HCT116 (cell line): Measurements from ENCODE around the gene SMAGP.

ENCODE experiments used
- ELF1 ChIP-seq: IDR thresholded peaks from 2 replicates; pipeline ENCODE4 v1.6.1; 2012; ENCODE audit warnings: low read depth, borderline replicate concordance
- EZH2 ChIP-seq: fragments of 200-600 bp; sonication (generic); IDR thresholded peaks from 2 replicates; pipeline ENCODE4 v1.6.1; 2017; ENCODE audit warnings: antibody characterized with exemption, mixed run types
- EZH2phosphoT487 ChIP-seq: fragments of 200-600 bp; IDR thresholded peaks from 2 replicates; pipeline ENCODE4 v1.6.1; 2018; ENCODE audit warnings: antibody characterized with exemption, borderline replicate concordance
- FOSL1 ChIP-seq: IDR thresholded peaks from 2 replicates; pipeline ENCODE4 v1.6.1; 2012; ENCODE audit warnings: low read depth
- POLR2A ChIP-seq: IDR thresholded peaks from 2 replicates; pipeline ENCODE4 v1.7.0; 2011; ENCODE audit warnings: borderline replicate concordance; ENCODE audit not compliant: insufficient read depth, insufficient read length; ENCODE audit errors: extremely low read depth
- POLR2AphosphoS5 ChIP-seq: IDR thresholded peaks from 2 replicates; pipeline ENCODE4 v1.6.1; 2011; ENCODE audit warnings: mild to moderate bottlenecking, low read depth, low read length, moderate library complexity
- SP1 ChIP-seq: IDR thresholded peaks from 2 replicates; pipeline ENCODE4 v1.6.1; 2012; ENCODE audit warnings: low read depth
- YY1 ChIP-seq: IDR thresholded peaks from 2 replicates; pipeline ENCODE4 v1.6.1; 2011; ENCODE audit warnings: low read length, low read depth, moderate library complexity, mild to moderate bottlenecking; ENCODE audit not compliant: insufficient replicate concordance; ENCODE audit errors: extremely low read depth
- ZFX ChIP-seq: fragments of 450-650 bp; IDR thresholded peaks from 2 replicates; pipeline ENCODE4 v1.6.1; 2017
- TF ChIP-seq, protein P1 (sequence below), 3 experiments: fragments of 200-600 bp in 1 of 3; sonication (generic) in 1 of 3; IDR thresholded peaks in 2 of 3; conservative IDR thresholded peaks in 1 of 3; 2 replicates each; pipeline ENCODE4 v1.5.1; 2012 to 2017; ENCODE audit warnings: low read depth in 2 of 3, low read length in 2 of 3, antibody characterized with exemption in 1 of 3, borderline replicate concordance in 1 of 3, control low read depth in 1 of 3, mild to moderate bottlenecking in 1 of 3, mixed read lengths in 1 of 3, mixed run types in 1 of 3, moderate library complexity in 1 of 3; ENCODE audit not compliant: insufficient read depth in 1 of 3
- TF ChIP-seq, protein P2 (sequence below): IDR thresholded peaks from 2 replicates; pipeline ENCODE4 v1.6.1; 2012
- TF ChIP-seq, protein P3 (sequence below): IDR thresholded peaks from 2 replicates; pipeline ENCODE4 v1.6.1; 2012; ENCODE audit warnings: low read depth

DNA sequence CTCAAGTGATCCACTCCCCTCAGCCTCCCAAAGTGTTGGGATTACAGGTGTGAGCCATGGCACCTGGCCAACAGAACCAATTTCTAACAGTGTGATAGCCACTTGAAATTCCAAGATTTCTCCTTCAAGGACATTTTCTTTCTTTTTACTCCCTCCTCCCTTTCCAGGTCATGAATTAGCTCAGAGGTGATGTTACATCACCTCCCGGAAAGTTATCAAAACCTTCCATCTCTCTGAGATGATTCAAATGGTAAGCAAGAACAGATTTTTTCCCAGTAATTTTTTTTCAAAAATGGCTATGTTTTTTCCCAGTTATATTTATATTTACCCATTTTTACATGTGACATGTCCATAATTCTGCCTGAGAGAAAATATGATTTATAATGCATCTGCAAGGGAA is 15.6 kb upstream of the SMAGP start:
- TF ChIP-seq, protein P1, sequence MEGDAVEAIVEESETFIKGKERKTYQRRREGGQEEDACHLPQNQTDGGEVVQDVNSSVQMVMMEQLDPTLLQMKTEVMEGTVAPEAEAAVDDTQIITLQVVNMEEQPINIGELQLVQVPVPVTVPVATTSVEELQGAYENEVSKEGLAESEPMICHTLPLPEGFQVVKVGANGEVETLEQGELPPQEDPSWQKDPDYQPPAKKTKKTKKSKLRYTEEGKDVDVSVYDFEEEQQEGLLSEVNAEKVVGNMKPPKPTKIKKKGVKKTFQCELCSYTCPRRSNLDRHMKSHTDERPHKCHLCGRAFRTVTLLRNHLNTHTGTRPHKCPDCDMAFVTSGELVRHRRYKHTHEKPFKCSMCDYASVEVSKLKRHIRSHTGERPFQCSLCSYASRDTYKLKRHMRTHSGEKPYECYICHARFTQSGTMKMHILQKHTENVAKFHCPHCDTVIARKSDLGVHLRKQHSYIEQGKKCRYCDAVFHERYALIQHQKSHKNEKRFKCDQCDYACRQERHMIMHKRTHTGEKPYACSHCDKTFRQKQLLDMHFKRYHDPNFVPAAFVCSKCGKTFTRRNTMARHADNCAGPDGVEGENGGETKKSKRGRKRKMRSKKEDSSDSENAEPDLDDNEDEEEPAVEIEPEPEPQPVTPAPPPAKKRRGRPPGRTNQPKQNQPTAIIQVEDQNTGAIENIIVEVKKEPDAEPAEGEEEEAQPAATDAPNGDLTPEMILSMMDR (IDR thresholded peaks at IDR 0.05 in 2 of 3, conservative IDR thresholded peaks at IDR 0.05 in 1 of 3; ENCODE audit: borderline replicate concordance in 1 of 3, insufficient read depth in 1 of 3, low read depth in 2 of 3, low read length in 2 of 3) = no peak
- TF ChIP-seq POLR2A = no peak
- TF ChIP-seq YY1 = no peak
- no peak for TF ChIP-seq ZFX
- no peak for TF ChIP-seq POLR2AphosphoS5
- TF ChIP-seq FOSL1 = no peak
- TF ChIP-seq EZH2 = no peak
- TF ChIP-seq ELF1 = no peak
- TF ChIP-seq, protein P2, sequence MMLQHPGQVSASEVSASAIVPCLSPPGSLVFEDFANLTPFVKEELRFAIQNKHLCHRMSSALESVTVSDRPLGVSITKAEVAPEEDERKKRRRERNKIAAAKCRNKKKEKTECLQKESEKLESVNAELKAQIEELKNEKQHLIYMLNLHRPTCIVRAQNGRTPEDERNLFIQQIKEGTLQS = no peak
- TF ChIP-seq SP1 = no peak
- TF ChIP-seq, protein P3, sequence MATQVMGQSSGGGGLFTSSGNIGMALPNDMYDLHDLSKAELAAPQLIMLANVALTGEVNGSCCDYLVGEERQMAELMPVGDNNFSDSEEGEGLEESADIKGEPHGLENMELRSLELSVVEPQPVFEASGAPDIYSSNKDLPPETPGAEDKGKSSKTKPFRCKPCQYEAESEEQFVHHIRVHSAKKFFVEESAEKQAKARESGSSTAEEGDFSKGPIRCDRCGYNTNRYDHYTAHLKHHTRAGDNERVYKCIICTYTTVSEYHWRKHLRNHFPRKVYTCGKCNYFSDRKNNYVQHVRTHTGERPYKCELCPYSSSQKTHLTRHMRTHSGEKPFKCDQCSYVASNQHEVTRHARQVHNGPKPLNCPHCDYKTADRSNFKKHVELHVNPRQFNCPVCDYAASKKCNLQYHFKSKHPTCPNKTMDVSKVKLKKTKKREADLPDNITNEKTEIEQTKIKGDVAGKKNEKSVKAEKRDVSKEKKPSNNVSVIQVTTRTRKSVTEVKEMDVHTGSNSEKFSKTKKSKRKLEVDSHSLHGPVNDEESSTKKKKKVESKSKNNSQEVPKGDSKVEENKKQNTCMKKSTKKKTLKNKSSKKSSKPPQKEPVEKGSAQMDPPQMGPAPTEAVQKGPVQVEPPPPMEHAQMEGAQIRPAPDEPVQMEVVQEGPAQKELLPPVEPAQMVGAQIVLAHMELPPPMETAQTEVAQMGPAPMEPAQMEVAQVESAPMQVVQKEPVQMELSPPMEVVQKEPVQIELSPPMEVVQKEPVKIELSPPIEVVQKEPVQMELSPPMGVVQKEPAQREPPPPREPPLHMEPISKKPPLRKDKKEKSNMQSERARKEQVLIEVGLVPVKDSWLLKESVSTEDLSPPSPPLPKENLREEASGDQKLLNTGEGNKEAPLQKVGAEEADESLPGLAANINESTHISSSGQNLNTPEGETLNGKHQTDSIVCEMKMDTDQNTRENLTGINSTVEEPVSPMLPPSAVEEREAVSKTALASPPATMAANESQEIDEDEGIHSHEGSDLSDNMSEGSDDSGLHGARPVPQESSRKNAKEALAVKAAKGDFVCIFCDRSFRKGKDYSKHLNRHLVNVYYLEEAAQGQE = no peak
- TF ChIP-seq EZH2phosphoT487 = no peak
